Natural killer cell (primary cell): ENCODE measurements around the gene ABCA3. TPM values are rescaled to one million over a fixed set of nuclear protein-coding genes. Genes with fewer than 3 reads are reported as not detected.

ENCODE experiments used
- ATAC-seq, 3 donors: fragments of 150-1000 bp in 2 of 3; fragments of 200-7000 bp in 1 of 3; cut with Tn5 transposase; 1 replicate in 1 of 3; 2 replicates in 2 of 3; pipeline ENCODE4 v1.10.0; 2021; ENCODE audit warnings: mild to moderate bottlenecking in 2 of 3, moderate library complexity in 2 of 3
- DNase-seq, 2 donors: peaks; one replicate each; pipeline versions ENCODE4 v3.0.0 to v3.0.0-alpha.2; 2013 to 2021; ENCODE audit warnings: mixed read lengths in 1 of 2
- H3K27ac ChIP-seq: one replicate; pipeline ENCODE4 v1.5.1; 2013; ENCODE audit warnings: mild to moderate bottlenecking, low read length
- H3K27me3 ChIP-seq: one replicate; pipeline ENCODE4 v1.6.1; 2013; ENCODE audit warnings: low read length; ENCODE audit not compliant: control insufficient read depth, insufficient read depth
- H3K36me3 ChIP-seq: one replicate; pipeline ENCODE4 v1.6.1; 2013; ENCODE audit warnings: low read length; ENCODE audit not compliant: control insufficient read depth, insufficient read depth
- H3K4me1 ChIP-seq: one replicate; pipeline ENCODE4 v1.6.1; 2013; ENCODE audit warnings: low read length; ENCODE audit not compliant: control insufficient read depth, insufficient read depth
- H3K4me3 ChIP-seq: one replicate; pipeline ENCODE4 v1.5.1; 2013; ENCODE audit warnings: low read length
- H3K9me3 ChIP-seq: one replicate; pipeline ENCODE4 v1.6.1; 2013; ENCODE audit warnings: low read length; ENCODE audit not compliant: control insufficient read depth, insufficient read depth
- H3K27ac Mint-ChIP-seq, 2 donors: one replicate each; pipeline ENCODE4 v1.8.0; 2022; ENCODE audit warnings: mild to moderate bottlenecking in 2 of 2, mixed read lengths in 2 of 2, moderate library complexity in 1 of 2
- H3K27me3 Mint-ChIP-seq, 2 donors: one replicate each; pipeline ENCODE4 v1.8.0; 2022; ENCODE audit warnings: low read depth in 2 of 2, mixed read lengths in 2 of 2
- H3K36me3 Mint-ChIP-seq: one replicate; pipeline ENCODE4 v1.8.0; 2022; ENCODE audit warnings: mixed read lengths
- H3K4me1 Mint-ChIP-seq, 2 donors: one replicate each; pipeline ENCODE4 v1.8.0; 2022; ENCODE audit warnings: mixed read lengths in 2 of 2
- H3K4me3 Mint-ChIP-seq: one replicate; pipeline ENCODE4 v1.8.0; 2022; ENCODE audit warnings: mild to moderate bottlenecking, moderate library complexity, mixed read lengths
- H3K9me3 Mint-ChIP-seq, 2 donors: one replicate each; pipeline ENCODE4 v1.8.0; 2022; ENCODE audit warnings: mixed read lengths in 2 of 2
- CTCF ChIP-seq: fragments of 200-600 bp; IDR thresholded peaks from one replicate; pipeline ENCODE4 v1.8.0; 2022; ENCODE audit warnings: antibody characterized with exemption
- WGBS: methylation state at CpG from one replicate; pipeline ENCODE4 v1.1.7; 2013; ENCODE audit warnings: missing lambda C conversion rate; ENCODE audit not compliant: insufficient coverage; 5-methylcytosine and 5-hydroxymethylcytosine counted together
- intact Hi-C: fragments of 100-400 bp; cut with micrococcal nuclease; formaldehyde crosslinking; loops from one replicate; pipeline ENCODE4 v1.14.2; 2022
- total RNA-seq, 4 donors: library from RNA; stranded (reverse); fragments of 120-200 nt in 1 of 4; gene quantifications; one replicate each; pipeline versions ENCODE4 v1.2.3 to v1.2.4, GENCODE V29; 2013 to 2022

ABCA3 gene
- total RNA-seq, 3 donors from 2014 or later (not counting 1 experiment from before 2014, with no cell fraction given) = 12.2 to 17.5 (median 16.6) TPM

- no peaks in the 10 kb centered on the region for H3K4me1 Mint-ChIP-seq
- 78% methylated on average over 11 of the region's 11 CpGs for WGBS
- ATAC-seq (no peak), DNase-seq (no peak)
- Histone ChIP-seq H3K4me1 (no peaks in the 10 kb centered on the region), H3K27me3 (peaks cover 8% of the 10 kb centered on the region), H3K36me3 (no peaks in the 10 kb centered on the region), H3K27ac (no peak overlapping the region), H3K9me3 (no peaks in the 10 kb centered on the region), H3K4me3 (no peak overlapping the region)
- H3K36me3 Mint-ChIP-seq = no peaks in the 10 kb centered on the region
- H3K27me3 Mint-ChIP-seq = peaks cover 23 to 28% of the 10 kb centered on the region in 2 donors
- intact Hi-C loops = no loop called here
- no peak for TF ChIP-seq CTCF
- H3K9me3 Mint-ChIP-seq = no peaks in the 10 kb centered on the region
- no peak overlapping the region for H3K4me3 Mint-ChIP-seq
- H3K27ac Mint-ChIP-seq = no peak overlapping the region
Observed at GRCh38 chr16:2365397-2366294, 25.1 kb upstream of the ABCA3 start.

GRCh38 chr16:2364638-2365210, 24.2 kb upstream of the ABCA3 start:
- no peaks in the 10 kb centered on the region for H3K4me1 Mint-ChIP-seq
- intact Hi-C loops = no loop called here

GRCh38 chr16:2362218-2362617, 21.7 kb upstream of the ABCA3 start:
- Histone ChIP-seq H3K27me3 (peaks cover 14% of the 10 kb centered on the region), H3K9me3 (no peaks in the 10 kb centered on the region), H3K4me3 (no peak overlapping the region), H3K27ac (no peak overlapping the region), H3K36me3 (no peaks in the 10 kb centered on the region), H3K4me1 (no peaks in the 10 kb centered on the region)
- ATAC-seq = no peak
- H3K4me3 Mint-ChIP-seq = no peak overlapping the region
- DNase-seq = no peak
- H3K4me1 Mint-ChIP-seq = no peaks in the 10 kb centered on the region
- intact Hi-C loops = no loop called here
- H3K27me3 Mint-ChIP-seq = peaks cover 39 to 52% of the 10 kb centered on the region in 2 donors
- WGBS = 66% methylated on average over 3 of the region's 3 CpGs
- H3K36me3 Mint-ChIP-seq = no peaks in the 10 kb centered on the region
- no peaks in the 10 kb centered on the region for H3K9me3 Mint-ChIP-seq
- TF ChIP-seq CTCF = no peak
- H3K27ac Mint-ChIP-seq = no peak overlapping the region

More at GRCh38 chr16:2364638-2365210, 24.2 kb upstream of the ABCA3 start:
- Mint-ChIP-seq H3K27ac (no peak overlapping the region), H3K27me3 (peaks cover 23 to 36% of the 10 kb centered on the region in 2 donors), H3K4me3 (no peak overlapping the region), H3K36me3 (no peaks in the 10 kb centered on the region), H3K9me3 (no peaks in the 10 kb centered on the region)
- no peak overlapping the region for H3K4me3 ChIP-seq
- H3K36me3 ChIP-seq = no peaks in the 10 kb centered on the region
- TF ChIP-seq CTCF = no peak
- H3K4me1 ChIP-seq = no peaks in the 10 kb centered on the region
- 22% methylated on average over 3 of the region's 3 CpGs for WGBS
- H3K27ac ChIP-seq = no peak overlapping the region
- DNase-seq (no peak), ATAC-seq (no peak)
- H3K9me3 ChIP-seq = no peaks in the 10 kb centered on the region
- H3K27me3 ChIP-seq = peaks cover 8% of the 10 kb centered on the region
